ENCODE results near the gene ABLIM3. TPM values are rescaled to one million over a fixed set of nuclear protein-coding genes. Genes with fewer than 3 reads are reported as not detected.

The ABLIM3 gene
- total RNA-seq, 1 donor from 2014 or later, result not detected

DNA sequence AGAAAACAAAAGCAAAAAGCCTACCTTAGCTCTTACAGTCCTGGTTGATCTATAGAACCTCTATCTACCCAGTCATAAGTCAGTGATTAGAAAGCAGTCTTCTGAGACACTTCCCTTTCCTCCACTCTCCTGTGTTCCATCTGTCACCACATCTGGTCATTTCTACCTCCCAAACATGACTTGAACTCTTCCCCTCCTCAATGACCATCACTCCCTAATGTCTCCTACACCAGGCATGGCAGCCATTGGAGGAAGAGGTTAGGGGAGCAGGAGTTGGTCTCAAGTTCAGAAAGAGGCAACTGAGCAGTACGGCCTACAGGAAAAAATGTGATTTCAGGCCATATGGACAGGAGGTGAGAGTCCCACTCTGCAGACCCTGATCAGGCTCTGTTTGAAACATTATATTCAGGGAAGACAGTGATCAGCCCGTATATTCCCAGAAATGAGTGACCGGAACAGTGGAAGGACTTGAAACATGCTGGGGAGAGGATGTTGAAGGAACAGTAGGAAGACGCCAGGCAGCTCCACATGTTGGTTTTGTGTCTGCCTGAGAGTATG lies 12.0 kb downstream of the ABLIM3 start:
- DNase-seq (no peak), ATAC-seq (ENCODE audit: low read depth) (no peak)
- H3K27ac Mint-ChIP-seq, result no peak overlapping the region
- H3K9me3 Mint-ChIP-seq, result no peaks in the 10 kb centered on the region
- no peak for TF ChIP-seq CTCF (IDR thresholded peaks at IDR 0.05)
- H3K4me1 Mint-ChIP-seq, result no peaks in the 10 kb centered on the region
- intact Hi-C loops (cut with micrococcal nuclease), result no loop called here
- POLR2A ChIA-PET, result no interaction called here
- H3K36me3 Mint-ChIP-seq (ENCODE audit: low read depth), result no peaks in the 10 kb centered on the region
- H3K27me3 Mint-ChIP-seq, result peaks cover 13% of the 10 kb centered on the region
- CTCF ChIA-PET, result no interaction called here
- no peak overlapping the region for H3K4me3 Mint-ChIP-seq

DNA sequence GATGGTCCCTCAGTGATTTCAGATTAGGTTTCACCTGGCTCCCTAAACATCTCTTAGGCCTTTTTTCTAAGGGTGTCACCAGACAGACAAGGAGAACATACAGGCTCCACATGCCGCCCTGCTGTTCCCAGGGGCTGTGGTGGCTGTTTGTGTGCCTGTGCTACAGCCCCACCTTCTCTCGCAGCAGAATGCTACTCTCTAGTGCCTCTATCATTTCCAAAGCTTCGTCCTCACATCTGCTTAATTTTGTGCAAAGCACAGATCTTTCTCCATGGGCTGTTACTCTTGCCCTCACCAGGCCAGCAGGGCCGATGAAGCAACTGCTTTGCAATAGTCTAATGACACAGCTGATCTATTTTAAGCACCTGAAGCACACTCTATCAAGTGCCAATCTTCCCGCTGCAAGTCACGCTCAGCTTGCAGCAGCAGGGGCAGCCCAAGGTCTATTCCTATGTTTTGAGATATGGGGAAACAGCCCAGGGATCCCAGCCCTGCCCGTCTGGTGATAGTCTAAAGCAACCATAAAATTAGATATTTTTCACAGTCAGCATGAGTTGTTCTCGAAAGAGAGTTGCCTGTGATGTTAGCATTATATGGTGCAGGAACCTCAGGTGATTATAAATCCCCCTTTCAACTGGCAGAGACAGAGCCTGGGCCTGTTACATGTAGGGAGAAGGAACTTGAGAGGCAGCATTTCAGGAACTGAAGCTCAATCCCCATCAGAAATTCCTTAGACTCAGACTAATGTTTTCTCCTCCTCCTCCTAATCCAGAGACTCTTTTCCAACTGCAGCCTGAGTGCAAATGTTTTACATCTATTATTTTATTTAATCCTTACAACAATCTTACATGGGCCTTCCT lies 12.7 kb downstream of the ABLIM3 start:
- no peak for DNase-seq
- no peak for TF ChIP-seq CTCF (IDR thresholded peaks at IDR 0.05)
- H3K4me1 Mint-ChIP-seq, result no peaks in the 10 kb centered on the region
- no peak overlapping the region for H3K27ac Mint-ChIP-seq
- peaks cover 13% of the 10 kb centered on the region for H3K27me3 Mint-ChIP-seq
- intact Hi-C loops (cut with micrococcal nuclease), result no loop called here
- H3K9me3 Mint-ChIP-seq, result no peaks in the 10 kb centered on the region
- ChIA-PET CTCF (no interaction called here), POLR2A (no interaction called here)
- H3K36me3 Mint-ChIP-seq (ENCODE audit: low read depth), result no peaks in the 10 kb centered on the region
- no peak overlapping the region for H3K4me3 Mint-ChIP-seq
- no peak for ATAC-seq (ENCODE audit: low read depth)

GRCh38 chr5:149154650-149155049 lies 13.4 kb downstream of the ABLIM3 start:
- Mint-ChIP-seq H3K27me3 (peaks cover 13% of the 10 kb centered on the region), H3K4me3 (no peak overlapping the region), H3K27ac (no peak overlapping the region), H3K4me1 (no peaks in the 10 kb centered on the region), H3K36me3 (ENCODE audit: low read depth) (no peaks in the 10 kb centered on the region), H3K9me3 (no peaks in the 10 kb centered on the region)
- no peak for ATAC-seq (ENCODE audit: low read depth)
- POLR2A ChIA-PET, result no interaction called here
- no peak for TF ChIP-seq CTCF (IDR thresholded peaks at IDR 0.05)
- CTCF ChIA-PET, result no interaction called here
- intact Hi-C loops (cut with micrococcal nuclease), result no loop called here
- no peak for DNase-seq

- ChIA-PET CTCF (no interaction called here), POLR2A (no interaction called here)
- ATAC-seq (ENCODE audit: low read depth) (no peak), DNase-seq (no peak)
- Mint-ChIP-seq H3K9me3 (no peaks in the 10 kb centered on the region), H3K36me3 (ENCODE audit: low read depth) (no peaks in the 10 kb centered on the region), H3K4me1 (no peaks in the 10 kb centered on the region), H3K4me3 (no peak overlapping the region), H3K27me3 (peaks cover 9% of the 10 kb centered on the region), H3K27ac (no peak overlapping the region)
- intact Hi-C loops (cut with micrococcal nuclease), result no loop called here
- no peak for TF ChIP-seq CTCF (IDR thresholded peaks at IDR 0.05)
Observed at GRCh38 chr5:149156435-149157083, 15.3 kb downstream of the ABLIM3 start.

DNA sequence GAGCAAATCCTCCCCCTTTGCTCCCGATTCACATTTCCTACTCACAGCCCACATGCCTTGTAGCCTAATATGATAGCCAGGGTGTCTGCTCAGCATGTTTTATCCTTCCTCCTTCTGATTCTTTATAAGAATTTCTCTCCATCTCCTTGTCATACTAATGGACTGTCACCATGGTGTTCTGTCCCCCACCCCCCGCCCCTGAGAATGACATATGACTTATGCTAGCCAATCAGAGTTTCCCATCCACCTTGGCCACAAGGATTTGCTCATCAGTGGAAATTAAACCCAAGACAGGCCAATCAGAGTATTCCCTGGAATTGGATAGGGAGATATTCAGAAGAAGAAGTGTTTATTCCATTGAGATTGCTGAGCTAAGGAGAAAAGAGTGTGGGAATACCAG lies 16.0 kb downstream of the ABLIM3 start:
- no peak overlapping the region for H3K4me3 Mint-ChIP-seq
- DNase-seq, result no peak
- POLR2A ChIA-PET, result no interaction called here
- ATAC-seq (ENCODE audit: low read depth), result no peak
- H3K36me3 Mint-ChIP-seq (ENCODE audit: low read depth), result no peaks in the 10 kb centered on the region
- H3K27me3 Mint-ChIP-seq, result peaks cover 9% of the 10 kb centered on the region
- no peaks in the 10 kb centered on the region for H3K4me1 Mint-ChIP-seq
- CTCF ChIA-PET, result no interaction called here
- TF ChIP-seq CTCF (IDR thresholded peaks at IDR 0.05), result no peak
- intact Hi-C loops (cut with micrococcal nuclease), result no loop called here
- no peak overlapping the region for H3K27ac Mint-ChIP-seq
- H3K9me3 Mint-ChIP-seq, result no peaks in the 10 kb centered on the region

Data from activated B cell treated with CpG ODN at 0.5 μM for 24 hours (primary cell).